Activated T-cell treated with anti-CD3 and anti-CD28 coated beads, Interleukin-2, amount 50 U/mL, for 1 hour (primary cell): ENCODE measurements around the gene CAND2.
A peak's percentile ranks its signal among the peaks of the same experiment; 100 is the strongest.

Source experiments
- DNase-seq: peaks from one replicate; pipeline ENCODE4 v3.0.0-alpha.2; 2020

Gene CAND2

GRCh38 chr3:12808587-12808986 lies 12.1 kb downstream of the CAND2 start:
- DNase-seq = no peak

- DNase-seq = no peak
Measured at GRCh38 chr3:12809001-12809400, 12.5 kb downstream of the CAND2 start.

- DNase-seq = no peak
Measured at GRCh38 chr3:12809435-12809834, 13.0 kb downstream of the CAND2 start.

GRCh38 chr3:12810013-12810780 lies 13.7 kb downstream of the CAND2 start:
- peak; percentile 95 for DNase-seq

GRCh38 chr3:12810961-12811360 lies 14.5 kb downstream of the CAND2 start:
- no peak for DNase-seq

- DNase-seq = no peak
Measured at GRCh38 chr3:12812812-12813211, 16.3 kb downstream of the CAND2 start.

GRCh38 chr3:12813967-12814366 lies 17.5 kb downstream of the CAND2 start:
- no peak for DNase-seq

- no peak for DNase-seq
Measured at GRCh38 chr3:12815078-12815477, 18.6 kb downstream of the CAND2 start.

GRCh38 chr3:12815719-12816118 lies 19.2 kb downstream of the CAND2 start:
- no peak for DNase-seq

- no peak for DNase-seq
Measured at GRCh38 chr3:12816521-12817342, 20.3 kb downstream of the CAND2 start.

GRCh38 chr3:12817343-12817710 lies 20.8 kb downstream of the CAND2 start:
- no peak for DNase-seq

GRCh38 chr3:12818273-12818672 lies 21.8 kb downstream of the CAND2 start:
- no peak for DNase-seq

- DNase-seq = no peak
Measured at GRCh38 chr3:12818773-12819172, 22.3 kb downstream of the CAND2 start.

- no peak for DNase-seq
Measured at GRCh38 chr3:12822725-12823373, 26.4 kb downstream of the CAND2 start.

GRCh38 chr3:12824299-12824698 lies 27.8 kb downstream of the CAND2 start:
- no peak for DNase-seq

GRCh38 chr3:12825156-12825555 lies 28.7 kb downstream of the CAND2 start:
- no peak for DNase-seq

- DNase-seq = no peak
Measured at GRCh38 chr3:12828751-12829150, 32.3 kb downstream of the CAND2 start.

- DNase-seq = no peak
Measured at GRCh38 chr3:12829404-12829803, 32.9 kb downstream of the CAND2 start.

GRCh38 chr3:12829886-12830784 lies 33.7 kb downstream of the CAND2 start:
- DNase-seq = no peak

- no peak for DNase-seq
Measured at GRCh38 chr3:12830785-12831156, 34.3 kb downstream of the CAND2 start.

- no peak for DNase-seq
Measured at GRCh38 chr3:12831301-12831866, 34.9 kb downstream of the CAND2 start.
